ENCODE results near the gene ATAD2B.
A peak's percentile ranks its signal among the peaks of the same experiment; 100 is the strongest.

Gene ATAD2B

GRCh38 chr2:23803965-23804542 is 122.9 kb downstream of the ATAD2B start:
- Histone ChIP-seq H3K4ac (ENCODE audit: low read depth, low read length) (no peak overlapping the region), H3K4me1 (ENCODE audit: control insufficient read depth in 1 of 2, insufficient read depth in 2 of 2, low read length in 2 of 2) (no peaks in the 10 kb centered on the region), H3K36me3 (ENCODE audit: control insufficient read depth in 1 of 2, insufficient read depth in 2 of 2, low read length in 2 of 2) (no peaks in the 10 kb centered on the region), H2AK5ac (ENCODE audit: low read length) (no peak overlapping the region), H2AFZ (ENCODE audit: insufficient read depth, low read length, poor library complexity) (no peak overlapping the region), H3K27me3 (ENCODE audit: insufficient read depth, low read length) (no peaks in the 10 kb centered on the region), H2BK12ac (ENCODE audit: low read length) (no peak overlapping the region), H3K4me3 (ENCODE audit: low read depth, low read length) (no peak overlapping the region), H3K14ac (ENCODE audit: low read length) (no peak overlapping the region), H2BK120ac (ENCODE audit: insufficient read depth, low read length, poor library complexity) (no peak overlapping the region), H3K18ac (ENCODE audit: low read length) (no peak overlapping the region), H3K9ac (ENCODE audit: low read length) (no peak overlapping the region), H3K9me3 (ENCODE audit: insufficient read depth, low read depth, low read length) (no peaks in the 10 kb centered on the region), H2BK5ac (ENCODE audit: low read depth, low read length, poor library complexity) (no peak overlapping the region), H3K27ac (ENCODE audit: low read depth, low read length) (no peak overlapping the region), H3K23ac (ENCODE audit: low read length) (no peak overlapping the region), H3K79me1 (ENCODE audit: low read length) (no peaks in the 10 kb centered on the region), H3K79me2 (ENCODE audit: control insufficient read depth, insufficient read depth, low read length, poor library complexity) (no peaks in the 10 kb centered on the region), H4K91ac (ENCODE audit: low read depth, low read length) (no peak overlapping the region), H4K8ac (ENCODE audit: low read depth, low read length) (no peak overlapping the region), H3K4me2 (ENCODE audit: low read length) (no peak overlapping the region), H4K12ac (ENCODE audit: low read depth, low read length) (no peak overlapping the region)
- DNase-seq = peak in 1 of 2 donors; percentile 21
- WGBS (ENCODE audit: extremely low coverage, insufficient coverage, insufficient read length) = no CpG with 5 or more reads among the region's 5 CpGs

GRCh38 chr2:23803264-23803964 is 123.5 kb downstream of the ATAD2B start:
- Histone ChIP-seq H3K79me2 (ENCODE audit: control insufficient read depth, insufficient read depth, low read length, poor library complexity) (no peaks in the 10 kb centered on the region), H3K23ac (ENCODE audit: low read length) (no peak overlapping the region), H3K27ac (ENCODE audit: low read depth, low read length) (no peak overlapping the region), H3K4ac (ENCODE audit: low read depth, low read length) (no peak overlapping the region), H3K18ac (ENCODE audit: low read length) (no peak overlapping the region), H2AK5ac (ENCODE audit: low read length) (no peak overlapping the region), H2AFZ (ENCODE audit: insufficient read depth, low read length, poor library complexity) (no peak overlapping the region), H3K4me3 (ENCODE audit: low read depth, low read length) (no peak overlapping the region), H2BK120ac (ENCODE audit: insufficient read depth, low read length, poor library complexity) (no peak overlapping the region), H2BK5ac (ENCODE audit: low read depth, low read length, poor library complexity) (no peak overlapping the region), H4K12ac (ENCODE audit: low read depth, low read length) (no peak overlapping the region), H3K14ac (ENCODE audit: low read length) (no peak overlapping the region), H3K79me1 (ENCODE audit: low read length) (no peaks in the 10 kb centered on the region), H4K91ac (ENCODE audit: low read depth, low read length) (no peak overlapping the region), H3K36me3 (ENCODE audit: control insufficient read depth in 1 of 2, insufficient read depth in 2 of 2, low read length in 2 of 2) (no peaks in the 10 kb centered on the region), H4K8ac (ENCODE audit: low read depth, low read length) (no peak overlapping the region), H2BK12ac (ENCODE audit: low read length) (no peak overlapping the region), H3K9ac (ENCODE audit: low read length) (no peak overlapping the region), H3K4me2 (ENCODE audit: low read length) (no peak overlapping the region), H3K27me3 (ENCODE audit: insufficient read depth, low read length) (no peaks in the 10 kb centered on the region), H3K4me1 (ENCODE audit: control insufficient read depth in 1 of 2, insufficient read depth in 2 of 2, low read length in 2 of 2) (no peaks in the 10 kb centered on the region), H3K9me3 (ENCODE audit: insufficient read depth, low read depth, low read length) (no peaks in the 10 kb centered on the region)
- DNase-seq = peak in 1 of 2 donors; percentile 43
- no CpG with 5 or more reads among the region's 5 CpGs for WGBS (ENCODE audit: extremely low coverage, insufficient coverage, insufficient read length)

GRCh38 chr2:23801396-23801795 is 125.5 kb downstream of the ATAD2B start:
- no peak overlapping the region for H4K12ac ChIP-seq (ENCODE audit: low read depth, low read length)
- no peak overlapping the region for H3K14ac ChIP-seq (ENCODE audit: low read length)
- H3K9me3 ChIP-seq (ENCODE audit: insufficient read depth, low read depth, low read length) = no peaks in the 10 kb centered on the region
- no peaks in the 10 kb centered on the region for H3K79me1 ChIP-seq (ENCODE audit: low read length)
- no peak overlapping the region for H3K4ac ChIP-seq (ENCODE audit: low read depth, low read length)
- no CpG with 5 or more reads among the region's 1 CpG for WGBS (ENCODE audit: extremely low coverage, insufficient coverage, insufficient read length)
- H3K36me3 ChIP-seq (ENCODE audit: control insufficient read depth in 1 of 2, insufficient read depth in 2 of 2, low read length in 2 of 2) = no peaks in the 10 kb centered on the region
- no peak overlapping the region for H3K9ac ChIP-seq (ENCODE audit: low read length)
- DNase-seq = peak; percentile 28 to 81
- no peak overlapping the region for H3K4me2 ChIP-seq (ENCODE audit: low read length)
- H4K91ac ChIP-seq (ENCODE audit: low read depth, low read length) = no peak overlapping the region
- H3K18ac ChIP-seq (ENCODE audit: low read length) = no peak overlapping the region
- H3K27me3 ChIP-seq (ENCODE audit: insufficient read depth, low read length) = no peaks in the 10 kb centered on the region
- H2BK120ac ChIP-seq (ENCODE audit: insufficient read depth, low read length, poor library complexity) = no peak overlapping the region
- no peaks in the 10 kb centered on the region for H3K79me2 ChIP-seq (ENCODE audit: control insufficient read depth, insufficient read depth, low read length, poor library complexity)
- no peak overlapping the region for H2BK12ac ChIP-seq (ENCODE audit: low read length)
- H3K27ac ChIP-seq (ENCODE audit: low read depth, low read length) = no peak overlapping the region
- H2AK5ac ChIP-seq (ENCODE audit: low read length) = no peak overlapping the region
- no peak overlapping the region for H3K23ac ChIP-seq (ENCODE audit: low read length)
- no peak overlapping the region for H4K8ac ChIP-seq (ENCODE audit: low read depth, low read length)
- no peak overlapping the region for H2AFZ ChIP-seq (ENCODE audit: insufficient read depth, low read length, poor library complexity)
- no peak overlapping the region for H3K4me3 ChIP-seq (ENCODE audit: low read depth, low read length)
- H2BK5ac ChIP-seq (ENCODE audit: low read depth, low read length, poor library complexity) = no peak overlapping the region
- no peaks in the 10 kb centered on the region for H3K4me1 ChIP-seq (ENCODE audit: control insufficient read depth in 1 of 2, insufficient read depth in 2 of 2, low read length in 2 of 2)

- no peak overlapping the region for H3K23ac ChIP-seq (ENCODE audit: low read length)
- no peak overlapping the region for H2AFZ ChIP-seq (ENCODE audit: insufficient read depth, low read length, poor library complexity)
- H2BK5ac ChIP-seq (ENCODE audit: low read depth, low read length, poor library complexity) = no peak overlapping the region
- no peak overlapping the region for H2AK5ac ChIP-seq (ENCODE audit: low read length)
- no peak for DNase-seq
- WGBS (ENCODE audit: extremely low coverage, insufficient coverage, insufficient read length) = no CpG with 5 or more reads among the region's 1 CpG
- no peak overlapping the region for H3K4me2 ChIP-seq (ENCODE audit: low read length)
- no peak overlapping the region for H4K91ac ChIP-seq (ENCODE audit: low read depth, low read length)
- no peak overlapping the region for H4K12ac ChIP-seq (ENCODE audit: low read depth, low read length)
- H3K27ac ChIP-seq (ENCODE audit: low read depth, low read length) = no peak overlapping the region
- H3K4me1 ChIP-seq (ENCODE audit: control insufficient read depth in 1 of 2, insufficient read depth in 2 of 2, low read length in 2 of 2) = no peaks in the 10 kb centered on the region
- no peak overlapping the region for H4K8ac ChIP-seq (ENCODE audit: low read depth, low read length)
- H3K4me3 ChIP-seq (ENCODE audit: low read depth, low read length) = no peak overlapping the region
- H2BK120ac ChIP-seq (ENCODE audit: insufficient read depth, low read length, poor library complexity) = no peak overlapping the region
- H3K14ac ChIP-seq (ENCODE audit: low read length) = no peak overlapping the region
- H3K9me3 ChIP-seq (ENCODE audit: insufficient read depth, low read depth, low read length) = no peaks in the 10 kb centered on the region
- H3K18ac ChIP-seq (ENCODE audit: low read length) = no peak overlapping the region
- no peaks in the 10 kb centered on the region for H3K79me2 ChIP-seq (ENCODE audit: control insufficient read depth, insufficient read depth, low read length, poor library complexity)
- no peak overlapping the region for H3K9ac ChIP-seq (ENCODE audit: low read length)
- H2BK12ac ChIP-seq (ENCODE audit: low read length) = no peak overlapping the region
- H3K4ac ChIP-seq (ENCODE audit: low read depth, low read length) = no peak overlapping the region
- H3K79me1 ChIP-seq (ENCODE audit: low read length) = no peaks in the 10 kb centered on the region
- no peaks in the 10 kb centered on the region for H3K36me3 ChIP-seq (ENCODE audit: control insufficient read depth in 1 of 2, insufficient read depth in 2 of 2, low read length in 2 of 2)
- H3K27me3 ChIP-seq (ENCODE audit: insufficient read depth, low read length) = no peaks in the 10 kb centered on the region
These were observed 132.7 kb downstream of the ATAD2B start for GRCh38 chr2:23794234-23794633.
